NCI-H146 treated with DMSO at 0.1 percent for 48 hours (cell line): ENCODE measurements around the gene TM7SF2.

Experiments used
- DNase-seq: peaks from one replicate; lab custom pipeline; 2025; ENCODE audit not compliant: unreplicated experiment; lab: John Stamatoyannopoulos, UW

Gene TM7SF2

GRCh38 chr11:65089621-65090020, 22.1 kb upstream of the TM7SF2 start:
- no peak for DNase-seq

- no peak for DNase-seq
Measured at GRCh38 chr11:65090628-65091027, 21.0 kb upstream of the TM7SF2 start.

- DNase-seq, result no peak
Measured at GRCh38 chr11:65095427-65095826, 16.2 kb upstream of the TM7SF2 start.

- DNase-seq, result peak; percentile 83
Measured at GRCh38 chr11:65095974-65096806, 15.5 kb upstream of the TM7SF2 start, which contains the start of gene VPS51. Gene VPS51 (plus strand): TSS chr11:65096214. CDS start chr11:65096251, 37 bp downstream.

DNA sequence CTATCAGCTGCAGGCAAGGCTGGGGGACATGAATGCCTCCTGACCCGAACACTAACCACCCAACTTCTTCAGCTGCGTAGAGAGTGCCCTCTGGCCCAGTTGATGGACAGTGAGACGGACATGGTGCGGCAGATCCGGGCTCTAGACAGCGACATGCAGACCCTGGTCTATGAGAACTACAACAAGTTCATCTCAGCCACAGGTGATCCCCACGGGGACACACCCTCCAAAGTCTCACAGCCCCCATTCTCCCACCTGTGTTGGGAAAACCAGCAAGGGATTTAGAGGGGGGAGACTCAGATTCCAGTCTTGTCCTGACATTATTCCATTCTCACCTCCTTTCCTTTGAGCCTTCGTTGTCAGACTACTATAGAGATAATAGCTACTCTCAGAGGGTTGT, 14.7 kb upstream of the TM7SF2 start:
- DNase-seq, result no peak

DNA sequence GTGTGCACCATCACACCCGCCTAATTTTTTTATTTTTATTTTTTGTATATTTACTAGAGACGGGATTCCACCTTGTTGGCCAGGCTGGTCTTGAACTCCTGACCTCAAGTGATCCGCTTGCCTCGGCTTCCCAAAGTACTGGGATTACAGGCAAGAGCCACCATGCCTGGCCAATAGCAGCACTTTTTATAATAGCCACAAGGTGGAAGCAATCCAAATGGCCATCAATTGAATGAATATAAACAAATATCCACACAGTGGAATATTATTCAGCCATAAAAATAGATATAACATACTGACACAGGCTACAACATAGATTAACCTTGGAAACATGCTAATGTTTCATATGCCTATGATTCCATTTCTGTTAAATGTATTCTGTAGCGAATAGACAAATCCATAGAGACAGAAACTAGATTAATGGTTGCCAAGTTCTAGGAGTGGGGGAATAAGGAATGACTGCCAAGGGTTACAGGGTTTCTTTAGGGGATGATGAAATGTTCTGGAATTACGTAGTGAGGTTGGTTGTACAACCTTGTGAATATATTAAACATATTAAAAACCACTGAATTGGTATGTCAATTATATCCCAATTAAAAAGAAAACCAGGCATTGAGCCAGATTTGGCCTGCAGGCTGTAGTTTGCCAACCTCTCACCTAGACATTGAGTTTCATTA, 10.9 kb upstream of the TM7SF2 start:
- DNase-seq, result no peak

- no peak for DNase-seq
Measured at GRCh38 chr11:65102142-65103095, 9.3 kb upstream of the TM7SF2 start.

DNA sequence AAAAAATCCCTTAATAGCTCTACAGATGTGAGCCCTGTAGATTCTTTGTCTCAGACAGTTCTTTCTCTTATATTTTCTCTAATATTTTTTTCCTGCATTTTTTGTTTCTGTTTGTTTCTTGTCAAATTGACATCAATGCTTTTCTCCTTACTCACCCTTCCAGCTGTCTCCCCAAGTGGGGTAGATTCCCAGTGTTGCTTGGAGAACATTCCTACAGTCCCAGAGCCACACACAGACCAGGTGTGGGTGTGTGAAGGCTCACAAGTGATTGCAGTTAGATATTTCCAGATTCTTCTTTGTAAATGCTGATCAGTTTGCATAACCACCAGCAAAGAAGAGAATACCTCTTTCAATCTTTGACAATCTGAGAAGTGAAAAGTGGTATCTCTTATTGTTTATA, 8.2 kb upstream of the TM7SF2 start:
- DNase-seq, result no peak

DNA sequence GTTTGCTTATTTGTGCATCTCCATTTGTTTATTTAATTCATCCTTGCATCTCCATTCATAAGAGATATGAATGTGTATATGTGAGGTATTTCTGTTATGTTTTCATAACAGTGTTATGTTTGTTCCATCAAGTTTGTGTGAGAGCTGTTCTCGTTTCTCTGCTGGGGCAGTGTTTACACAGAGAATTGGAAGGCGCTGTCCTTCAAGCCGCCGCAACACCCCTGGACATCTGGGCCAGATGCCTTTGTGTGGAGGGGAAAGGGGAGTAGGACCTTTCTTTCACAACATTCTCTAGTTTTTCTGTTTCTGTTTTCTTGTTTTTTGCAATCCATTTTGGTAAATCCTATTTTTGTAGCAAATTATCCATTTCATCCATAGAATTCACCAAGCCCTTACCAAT, 7.0 kb upstream of the TM7SF2 start:
- DNase-seq, result no peak

- no peak for DNase-seq
Measured at GRCh38 chr11:65107078-65107477, 4.6 kb upstream of the TM7SF2 start.

GRCh38 chr11:65107751-65108468, 3.8 kb upstream of the TM7SF2 start:
- no peak for DNase-seq

GRCh38 chr11:65108469-65109123, 3.1 kb upstream of the TM7SF2 start:
- no peak for DNase-seq

DNA sequence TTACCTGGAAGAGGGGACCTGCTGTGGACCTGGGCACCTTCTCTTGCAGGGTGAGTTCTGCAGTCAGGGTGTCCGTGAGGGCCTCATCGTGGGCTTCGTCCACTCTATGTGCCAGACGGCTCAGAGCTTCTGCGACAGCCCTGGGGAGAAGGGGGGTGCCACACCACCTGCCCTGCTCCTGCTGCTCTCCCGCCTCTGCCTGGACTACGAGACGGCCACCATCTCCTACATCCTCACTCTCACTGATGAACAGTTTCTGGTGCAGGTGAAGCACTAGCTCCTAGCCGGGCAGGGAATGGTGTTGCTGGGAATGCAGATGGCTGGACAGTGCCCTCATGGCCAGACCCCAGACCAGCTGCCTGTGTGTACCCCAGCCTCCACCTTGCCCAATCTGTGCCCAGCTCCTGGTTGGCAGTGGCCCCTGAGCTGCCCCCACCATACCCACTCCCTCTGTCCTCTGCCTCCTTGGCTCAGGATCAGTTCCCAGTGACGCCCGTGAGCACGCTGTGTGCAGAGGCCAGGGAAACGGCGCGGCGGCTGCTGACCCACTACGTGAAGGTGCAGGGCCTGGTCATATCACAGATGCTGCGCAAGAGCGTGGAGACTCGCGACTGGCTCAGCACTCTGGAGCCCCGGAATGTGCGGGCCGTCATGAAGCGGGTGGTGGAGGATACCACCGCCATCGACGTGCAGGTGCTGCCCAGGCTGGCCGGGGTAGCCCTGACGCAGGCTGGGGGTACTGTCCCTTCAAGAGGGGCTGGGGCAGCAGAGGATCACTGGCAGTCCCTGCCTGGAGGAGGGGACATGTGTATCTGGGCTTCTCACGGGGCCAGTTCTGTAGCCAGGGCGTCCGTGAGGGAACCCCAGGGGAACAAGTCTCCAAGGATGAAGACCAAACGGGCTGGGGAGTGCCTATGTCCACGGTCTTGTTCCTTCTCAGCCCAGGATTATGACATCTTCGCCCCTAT, 2.2 kb upstream of the TM7SF2 start:
- no peak for DNase-seq

GRCh38 chr11:65110354-65110861, 1.3 kb upstream of the TM7SF2 start:
- DNase-seq, result peak; percentile 70

DNA sequence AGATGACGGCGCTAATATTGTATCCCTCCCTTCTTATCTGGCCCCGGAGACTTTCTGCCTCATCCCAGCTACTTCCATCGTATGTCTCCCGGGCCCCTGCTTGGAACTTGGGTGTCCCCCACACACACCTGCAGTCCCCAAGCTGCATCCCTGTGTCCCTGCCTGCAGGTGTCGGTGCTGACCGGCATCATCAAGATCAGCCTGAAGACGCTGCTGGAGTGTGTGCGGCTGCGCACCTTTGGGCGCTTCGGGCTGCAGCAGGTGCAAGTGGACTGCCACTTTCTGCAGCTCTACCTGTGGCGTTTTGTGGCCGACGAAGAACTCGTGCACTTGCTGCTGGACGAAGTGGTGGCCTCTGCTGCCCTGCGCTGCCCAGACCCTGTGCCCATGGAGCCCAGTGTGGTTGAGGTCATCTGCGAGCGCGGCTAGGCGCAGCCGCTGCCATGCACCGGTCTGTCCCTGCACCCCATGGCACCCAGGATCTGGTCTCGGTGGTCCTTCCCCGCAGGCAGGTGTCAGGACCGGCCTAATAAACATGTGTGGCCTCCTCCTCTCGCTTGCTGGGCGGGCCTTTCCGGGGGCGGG, 421 bp upstream of the TM7SF2 start:
- DNase-seq, result no peak

DNA sequence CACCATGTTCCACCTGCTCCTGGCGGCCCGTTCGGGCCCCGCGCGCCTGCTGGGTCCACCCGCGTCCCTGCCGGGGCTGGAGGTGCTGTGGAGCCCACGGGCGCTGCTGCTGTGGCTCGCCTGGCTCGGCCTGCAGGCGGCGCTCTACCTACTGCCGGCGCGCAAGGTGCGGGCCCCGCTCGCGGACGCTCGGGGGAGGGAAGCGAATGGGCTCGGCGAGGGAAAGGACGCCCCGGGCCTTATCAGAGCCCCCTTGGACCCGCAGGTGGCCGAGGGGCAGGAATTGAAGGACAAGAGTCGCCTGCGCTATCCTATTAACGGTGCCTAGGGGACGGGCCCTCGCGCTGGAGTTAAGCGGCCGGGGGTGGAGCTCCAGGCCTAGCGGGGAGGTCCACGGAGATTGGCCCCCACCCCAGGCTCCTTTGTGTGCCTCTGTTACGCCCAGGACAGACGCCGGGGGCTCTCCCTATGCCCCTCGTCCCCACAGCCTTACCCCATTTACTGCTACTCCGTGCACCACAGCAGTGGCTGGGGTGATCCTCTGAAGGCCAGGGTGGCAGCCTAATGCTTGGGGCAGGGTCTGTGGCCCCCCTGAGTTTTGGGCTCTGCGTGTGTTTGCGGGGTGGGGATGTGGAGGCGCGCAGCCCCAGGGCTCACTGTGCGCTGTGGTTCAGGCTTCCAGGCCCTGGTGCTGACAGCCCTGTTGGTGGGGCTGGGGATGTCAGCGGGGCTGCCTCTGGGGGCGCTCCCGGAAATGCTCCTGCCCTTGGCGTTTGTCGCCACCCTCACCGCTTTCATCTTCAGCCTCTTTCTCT, 1.1 kb downstream of the TM7SF2 start:
- DNase-seq, result peak; percentile 57

DNA sequence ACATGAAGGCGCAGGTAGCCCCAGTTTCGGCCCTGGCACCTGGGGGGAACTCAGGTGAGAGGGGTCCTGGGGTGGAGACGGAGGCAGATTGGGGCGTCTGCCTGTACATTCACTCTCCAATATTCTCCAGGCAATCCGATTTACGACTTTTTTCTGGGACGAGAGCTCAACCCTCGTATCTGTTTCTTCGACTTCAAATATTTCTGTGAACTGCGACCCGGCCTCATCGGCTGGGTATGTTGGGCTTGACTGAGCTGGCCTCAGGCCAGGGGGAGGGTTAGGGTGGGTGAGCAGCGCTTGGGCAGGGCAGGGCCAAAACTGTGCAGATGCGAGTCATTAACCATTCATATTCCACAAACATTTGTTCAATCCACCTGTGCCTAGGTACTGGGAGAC, 1.7 kb downstream of the TM7SF2 start:
- no peak for DNase-seq

- no peak for DNase-seq
Measured at GRCh38 chr11:65113839-65114238, 2.2 kb downstream of the TM7SF2 start.
